Ectodermal cell (in vitro differentiated cells): ENCODE results near the gene COL15A1.

ENCODE experiments used
- H3K27ac ChIP-seq: 2 replicates; pipeline ENCODE4 v1.7.0; 2013; ENCODE audit warnings: mild to moderate bottlenecking, low read depth, low read length; ENCODE audit not compliant: insufficient read depth, poor library complexity, severe bottlenecking
- H3K27me3 ChIP-seq: 2 replicates; pipeline ENCODE4 v1.7.0; 2013; ENCODE audit warnings: mild to moderate bottlenecking, low read length; ENCODE audit not compliant: insufficient read depth, control insufficient read depth, poor library complexity, severe bottlenecking
- H3K36me3 ChIP-seq: one replicate; pipeline ENCODE4 v1.7.0; 2013; ENCODE audit warnings: low read length; ENCODE audit not compliant: control insufficient read depth, insufficient read depth
- H3K4me1 ChIP-seq: one replicate; pipeline ENCODE4 v1.7.0; 2013; ENCODE audit warnings: low read length; ENCODE audit not compliant: control insufficient read depth, insufficient read depth
- H3K4me3 ChIP-seq: 2 replicates; pipeline ENCODE4 v1.7.0; 2013; ENCODE audit warnings: low read depth, low read length, control low read depth; ENCODE audit not compliant: insufficient read depth
- H3K9me3 ChIP-seq: 2 replicates; pipeline ENCODE4 v1.7.0; 2013; ENCODE audit warnings: mild to moderate bottlenecking, low read length, moderate library complexity; ENCODE audit not compliant: control insufficient read depth
- WGBS, 2 experiments: methylation state at CpG; one replicate each; pipeline ENCODE4 v1.1.7; 2013; ENCODE audit warnings: missing lambda C conversion rate in 2 of 2; 5-methylcytosine and 5-hydroxymethylcytosine counted together

COL15A1 gene

GRCh38 chr9:99073985-99074901 is 130.5 kb downstream of the COL15A1 start:
- Histone ChIP-seq H3K4me3 (no peak overlapping the region), H3K36me3 (no peaks in the 10 kb centered on the region), H3K27ac (no peak overlapping the region), H3K4me1 (no peaks in the 10 kb centered on the region), H3K9me3 (no peaks in the 10 kb centered on the region), H3K27me3 (no peaks in the 10 kb centered on the region)
- 95 to 97% methylated on average over 8 of the region's 8 CpGs for WGBS, 2 experiments

GRCh38 chr9:99074902-99075245 is 131.2 kb downstream of the COL15A1 start:
- H3K27ac ChIP-seq = no peak overlapping the region
- WGBS, 2 experiments = 92 to 100% methylated on average over 3 of the region's 3 CpGs

GRCh38 chr9:99075246-99075912 is 131.7 kb downstream of the COL15A1 start:
- Histone ChIP-seq H3K36me3 (no peaks in the 10 kb centered on the region), H3K9me3 (no peaks in the 10 kb centered on the region), H3K4me3 (no peak overlapping the region), H3K27ac (no peak overlapping the region), H3K4me1 (no peaks in the 10 kb centered on the region), H3K27me3 (no peaks in the 10 kb centered on the region)
- 92% methylated on average over 5 of the region's 6 CpGs for WGBS, 2 experiments

More at GRCh38 chr9:99074902-99075245, 131.2 kb downstream of the COL15A1 start:
- H3K27me3 ChIP-seq = no peaks in the 10 kb centered on the region
- H3K36me3 ChIP-seq = no peaks in the 10 kb centered on the region
- H3K9me3 ChIP-seq = no peaks in the 10 kb centered on the region
- no peak overlapping the region for H3K4me3 ChIP-seq
- H3K4me1 ChIP-seq = no peaks in the 10 kb centered on the region

- H3K9me3 ChIP-seq = no peaks in the 10 kb centered on the region
- H3K4me3 ChIP-seq = no peak overlapping the region
- H3K4me1 ChIP-seq = no peaks in the 10 kb centered on the region
- H3K36me3 ChIP-seq = no peaks in the 10 kb centered on the region
- H3K27ac ChIP-seq = no peak overlapping the region
- H3K27me3 ChIP-seq = no peaks in the 10 kb centered on the region
- WGBS, 2 experiments = 91 to 92% methylated on average over 4 of the region's 4 CpGs
These were observed 132.3 kb downstream of the COL15A1 start for GRCh38 chr9:99076030-99076429.

GRCh38 chr9:99076483-99077171 is 132.9 kb downstream of the COL15A1 start:
- WGBS, 2 experiments = 86 to 88% methylated on average over 6 of the region's 6 CpGs
- H3K27ac ChIP-seq = no peak overlapping the region

GRCh38 chr9:99078717-99079116 is 135.0 kb downstream of the COL15A1 start:
- Histone ChIP-seq H3K27me3 (no peaks in the 10 kb centered on the region), H3K36me3 (no peaks in the 10 kb centered on the region), H3K9me3 (no peaks in the 10 kb centered on the region), H3K27ac (no peak overlapping the region), H3K4me1 (no peaks in the 10 kb centered on the region), H3K4me3 (no peak overlapping the region)
- 88 to 89% methylated on average over 2 of the region's 2 CpGs for WGBS, 2 experiments

More at GRCh38 chr9:99076483-99077171, 132.9 kb downstream of the COL15A1 start:
- Histone ChIP-seq H3K27me3 (no peaks in the 10 kb centered on the region), H3K4me3 (no peak overlapping the region), H3K9me3 (no peaks in the 10 kb centered on the region), H3K4me1 (no peaks in the 10 kb centered on the region), H3K36me3 (no peaks in the 10 kb centered on the region)

- WGBS, 2 experiments = 95 to 98% methylated on average over 3 of the region's 3 CpGs
- Histone ChIP-seq H3K9me3 (no peaks in the 10 kb centered on the region), H3K4me1 (no peaks in the 10 kb centered on the region), H3K27ac (no peak overlapping the region), H3K27me3 (no peaks in the 10 kb centered on the region), H3K36me3 (no peaks in the 10 kb centered on the region), H3K4me3 (no peak overlapping the region)
These were observed 135.8 kb downstream of the COL15A1 start for GRCh38 chr9:99079542-99079941.

- Histone ChIP-seq H3K4me1 (no peaks in the 10 kb centered on the region), H3K27ac (no peak overlapping the region), H3K27me3 (no peaks in the 10 kb centered on the region), H3K9me3 (no peaks in the 10 kb centered on the region), H3K4me3 (no peak overlapping the region), H3K36me3 (no peaks in the 10 kb centered on the region)
- 83 to 86% methylated on average over 6 of the region's 6 CpGs for WGBS, 2 experiments
These were observed 139.3 kb downstream of the COL15A1 start for GRCh38 chr9:99083051-99083450.

GRCh38 chr9:99085949-99086948 is 142.5 kb downstream of the COL15A1 start:
- no peak overlapping the region for H3K27ac ChIP-seq
- no peak overlapping the region for H3K4me3 ChIP-seq
- WGBS, 2 experiments = 92 to 93% methylated on average over 10 to 12 of the region's 12 CpGs

More at GRCh38 chr9:99085949-99086948, 142.5 kb downstream of the COL15A1 start:
- H3K27me3 ChIP-seq = no peaks in the 10 kb centered on the region
- H3K4me1 ChIP-seq = no peaks in the 10 kb centered on the region
- no peaks in the 10 kb centered on the region for H3K36me3 ChIP-seq
- no peaks in the 10 kb centered on the region for H3K9me3 ChIP-seq
